ENCODE data around the gene CACNA1I.

CACNA1I gene

DNA sequence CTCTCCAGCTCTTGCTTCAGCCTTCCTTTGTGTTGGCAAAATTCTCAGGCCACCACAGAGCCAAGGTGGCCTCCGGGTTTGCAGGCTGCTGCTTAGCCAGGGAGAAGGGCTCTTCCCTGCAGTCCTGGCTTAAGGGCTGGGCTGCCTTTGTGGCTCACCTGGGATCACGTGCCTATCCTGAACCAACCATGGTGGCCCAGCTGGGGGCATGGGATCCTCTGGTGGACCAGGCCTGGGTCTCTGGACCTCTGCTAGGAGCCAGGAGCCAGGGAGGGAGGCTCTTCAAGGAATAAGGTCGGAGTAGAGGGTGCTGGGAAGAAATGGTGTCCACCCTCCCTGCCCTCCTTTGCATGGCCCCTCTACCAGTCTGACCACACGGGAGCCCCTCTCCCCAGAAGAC, 43.9 kb downstream of the CACNA1I start:
- TF ChIP-seq, protein P1, sequence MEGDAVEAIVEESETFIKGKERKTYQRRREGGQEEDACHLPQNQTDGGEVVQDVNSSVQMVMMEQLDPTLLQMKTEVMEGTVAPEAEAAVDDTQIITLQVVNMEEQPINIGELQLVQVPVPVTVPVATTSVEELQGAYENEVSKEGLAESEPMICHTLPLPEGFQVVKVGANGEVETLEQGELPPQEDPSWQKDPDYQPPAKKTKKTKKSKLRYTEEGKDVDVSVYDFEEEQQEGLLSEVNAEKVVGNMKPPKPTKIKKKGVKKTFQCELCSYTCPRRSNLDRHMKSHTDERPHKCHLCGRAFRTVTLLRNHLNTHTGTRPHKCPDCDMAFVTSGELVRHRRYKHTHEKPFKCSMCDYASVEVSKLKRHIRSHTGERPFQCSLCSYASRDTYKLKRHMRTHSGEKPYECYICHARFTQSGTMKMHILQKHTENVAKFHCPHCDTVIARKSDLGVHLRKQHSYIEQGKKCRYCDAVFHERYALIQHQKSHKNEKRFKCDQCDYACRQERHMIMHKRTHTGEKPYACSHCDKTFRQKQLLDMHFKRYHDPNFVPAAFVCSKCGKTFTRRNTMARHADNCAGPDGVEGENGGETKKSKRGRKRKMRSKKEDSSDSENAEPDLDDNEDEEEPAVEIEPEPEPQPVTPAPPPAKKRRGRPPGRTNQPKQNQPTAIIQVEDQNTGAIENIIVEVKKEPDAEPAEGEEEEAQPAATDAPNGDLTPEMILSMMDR (IDR thresholded peaks at IDR 0.05; ENCODE audit: low read depth, low read length, missing control alignments), result no peak
- H3K4me3 ChIP-seq (ENCODE audit: low read depth, low read length), result no peak overlapping the region
- no peak for DNase-seq (ENCODE audit: low read depth)
- in situ Hi-C loops (cut with HindIII; ENCODE audit: low sequenced_read_pairs), result no loop called here

DNA sequence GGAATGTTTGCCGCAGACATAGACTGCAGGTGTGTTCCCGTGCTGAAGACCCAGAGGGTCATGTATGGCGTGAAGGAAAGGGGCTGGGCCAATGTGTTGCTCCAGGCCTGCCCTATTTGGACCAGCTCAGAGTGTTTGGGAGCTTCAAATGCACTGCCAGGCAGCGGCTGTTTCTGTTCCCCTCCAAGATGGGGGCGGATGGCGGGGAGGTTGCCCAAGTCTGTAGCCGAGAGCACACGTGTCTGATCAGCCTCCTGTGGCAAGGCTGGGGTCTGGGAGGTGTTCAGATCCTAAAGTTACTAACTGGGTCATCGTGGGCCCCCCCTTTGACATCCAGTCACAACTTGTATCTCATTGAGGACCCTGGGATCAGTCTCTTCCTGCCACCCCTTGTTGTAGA, 45.5 kb downstream of the CACNA1I start:
- TF ChIP-seq, protein P1 (IDR thresholded peaks at IDR 0.05; ENCODE audit: low read depth, low read length, missing control alignments), result no peak
- DNase-seq (ENCODE audit: low read depth), result no peak
- no peak overlapping the region for H3K4me3 ChIP-seq (ENCODE audit: low read depth, low read length)
- in situ Hi-C loops (cut with HindIII; ENCODE audit: low sequenced_read_pairs), result no loop called here

DNA sequence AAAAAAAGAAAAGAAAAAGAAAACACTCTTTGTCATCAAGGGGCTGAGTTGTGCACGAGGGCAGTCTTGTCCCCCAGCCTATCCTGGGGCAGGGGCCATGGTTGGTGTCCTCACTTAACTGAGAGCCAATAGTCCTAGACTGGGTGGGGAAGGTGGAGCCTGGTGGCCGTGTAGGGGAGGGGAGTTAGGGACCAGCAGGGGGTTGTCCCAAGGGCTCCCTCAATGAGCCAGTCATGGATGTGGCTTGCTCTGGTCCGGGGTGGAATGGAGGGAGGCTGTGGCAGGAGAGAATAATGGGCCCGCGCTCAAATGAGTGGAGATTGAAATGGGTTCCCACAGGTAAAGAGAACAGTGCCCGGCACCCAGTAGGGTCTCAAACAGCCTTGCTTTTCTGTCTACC, 46.2 kb downstream of the CACNA1I start:
- in situ Hi-C loops (cut with HindIII; ENCODE audit: low sequenced_read_pairs), result no loop called here
- H3K4me3 ChIP-seq (ENCODE audit: low read depth, low read length), result no peak overlapping the region
- DNase-seq (ENCODE audit: low read depth), result no peak
- TF ChIP-seq, protein P1 (IDR thresholded peaks at IDR 0.05; ENCODE audit: low read depth, low read length, missing control alignments), result no peak

DNA sequence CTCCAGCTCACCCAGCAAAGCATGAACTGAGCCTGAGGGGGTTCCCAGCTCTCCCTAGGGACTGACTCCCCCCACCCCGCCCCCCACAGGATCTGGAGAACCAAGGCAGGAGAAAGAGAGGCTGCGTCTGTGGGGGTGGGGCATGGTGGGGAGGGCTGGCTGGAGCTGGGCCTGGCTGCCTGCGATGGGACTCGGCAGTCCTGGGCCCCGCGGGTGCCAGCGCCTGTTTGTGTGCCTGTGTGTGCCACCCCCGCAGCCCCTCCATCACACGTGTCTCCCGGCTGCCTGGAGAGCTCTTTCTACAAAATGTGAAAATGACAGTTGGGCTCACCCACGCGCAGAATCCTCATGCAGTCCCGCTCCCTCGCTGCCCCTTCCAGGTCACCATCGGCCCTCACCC, 46.8 kb downstream of the CACNA1I start:
- no peak overlapping the region for H3K4me3 ChIP-seq (ENCODE audit: low read depth, low read length)
- TF ChIP-seq, protein P1 (IDR thresholded peaks at IDR 0.05; ENCODE audit: low read depth, low read length, missing control alignments), result no peak
- DNase-seq (ENCODE audit: low read depth), result no peak
- in situ Hi-C loops (cut with HindIII; ENCODE audit: low sequenced_read_pairs), result no loop called here

DNA sequence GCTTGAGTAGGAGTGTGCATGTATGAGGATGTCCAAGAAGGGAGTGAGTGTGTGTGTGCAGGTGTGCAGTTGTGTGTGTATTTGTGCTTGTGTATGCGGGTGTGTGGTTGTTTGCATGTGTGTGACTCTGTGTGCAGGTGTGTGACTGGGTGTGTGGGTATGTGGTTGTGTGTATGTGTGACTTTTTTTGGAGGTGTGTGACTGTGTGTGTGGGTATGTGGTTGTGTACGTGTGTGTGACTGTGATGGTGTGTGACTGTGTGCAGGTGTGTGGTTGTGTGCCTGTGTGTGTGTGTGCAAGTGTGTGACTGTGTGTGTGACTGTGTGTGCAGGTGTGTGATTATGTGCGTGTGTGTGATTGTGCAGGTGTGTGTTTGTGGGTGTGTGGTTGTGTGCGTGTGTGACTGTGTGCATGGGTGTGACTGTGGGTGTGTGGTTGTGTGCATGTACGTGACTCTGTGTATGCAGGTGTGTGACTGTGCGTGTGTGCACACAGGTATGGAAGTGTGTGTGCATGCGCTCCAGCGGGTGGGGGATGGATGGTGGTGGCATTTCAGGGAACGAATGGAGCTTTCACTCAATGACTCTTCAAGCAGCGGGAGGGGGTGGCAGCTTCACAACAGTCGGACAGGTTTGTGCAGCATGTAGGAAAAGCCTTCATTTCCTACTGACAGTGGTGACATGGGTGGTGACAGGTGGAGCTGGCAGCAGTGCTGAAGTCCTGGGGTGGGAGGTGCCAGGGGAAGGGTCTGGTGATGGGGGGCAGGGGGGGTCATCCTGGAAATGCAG, 47.6 kb downstream of the CACNA1I start:
- DNase-seq (ENCODE audit: low read depth), result no peak
- in situ Hi-C loops (cut with HindIII; ENCODE audit: low sequenced_read_pairs), result no loop called here
- TF ChIP-seq, protein P1 (IDR thresholded peaks at IDR 0.05; ENCODE audit: low read depth, low read length, missing control alignments), result no peak
- no peak overlapping the region for H3K4me3 ChIP-seq (ENCODE audit: low read depth, low read length)

DNA sequence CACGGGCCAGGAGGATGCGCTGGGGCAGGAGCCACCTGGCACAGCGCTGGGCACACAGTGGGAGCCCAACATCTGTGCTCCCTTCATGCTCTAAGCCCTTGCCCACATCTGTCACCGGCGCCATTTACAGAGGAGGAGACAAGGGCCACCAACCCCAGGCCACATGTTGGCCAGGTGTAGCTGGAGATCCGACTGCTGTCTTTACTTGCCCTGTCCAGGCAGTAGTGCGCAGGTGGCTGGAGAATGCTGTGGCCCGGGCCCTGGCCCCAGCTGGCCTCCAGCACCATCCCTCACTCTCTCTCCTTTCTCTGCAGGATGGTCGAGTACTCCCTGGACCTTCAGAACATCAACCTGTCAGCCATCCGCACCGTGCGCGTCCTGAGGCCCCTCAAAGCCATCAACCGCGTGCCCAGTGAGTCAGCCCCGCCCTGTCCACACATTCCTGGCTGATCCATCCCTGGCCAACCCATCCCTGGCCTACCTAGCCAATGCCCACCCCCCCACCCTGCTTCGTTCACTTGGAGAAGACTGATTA, 48.5 kb downstream of the CACNA1I start:
- no peak overlapping the region for H3K4me3 ChIP-seq (ENCODE audit: low read depth, low read length)
- no peak for DNase-seq (ENCODE audit: low read depth)
- in situ Hi-C loops (cut with HindIII; ENCODE audit: low sequenced_read_pairs), result no loop called here
- TF ChIP-seq, protein P1 (IDR thresholded peaks at IDR 0.05; ENCODE audit: low read depth, low read length, missing control alignments), result no peak

All from astrocyte of the cerebellum (primary cell).